Left ventricle myocardium superior (tissue), 1 donor: ENCODE data around the gene MATK. TPM values are rescaled to one million over a fixed set of nuclear protein-coding genes. Genes with fewer than 3 reads are reported as not detected.
A peak's percentile ranks its signal among the peaks of the same experiment; 100 is the strongest.
"Not testable (repeated sequence)": the region's sequence is repeated elsewhere in the genome, so short reads cannot be mapped to it uniquely, and the experiment has no call there.

Experiments used
- ATAC-seq: fragments of 200-7000 bp; cut with Tn5 transposase; one replicate; pipeline ENCODE4 v1.9.1; 2020; ENCODE audit warnings: mild to moderate bottlenecking, moderate library complexity
- DNase-seq: peaks from one replicate; pipeline ENCODE4 v3.0.0-alpha.2; 2020
- intact Hi-C: fragments of 100-400 bp; cut with micrococcal nuclease; formaldehyde crosslinking; loops from one replicate; pipeline ENCODE4 v1.11.0; 2022
- total RNA-seq: library from RNA; stranded (reverse); fragmentation: NEBNext Ultra II Directional; extraction: Animal tissue kit (Norgen Biotek cat#: 25700); gene quantifications from one replicate; pipeline ENCODE4 v1.2.1, GENCODE V29; 2021
- donor health status: DM: no; HTN: yes; CAD: no; lungs with severe emphysema.

Gene MATK
- total RNA-seq, 1 donor from 2014 or later: 0.62 TPM

DNA sequence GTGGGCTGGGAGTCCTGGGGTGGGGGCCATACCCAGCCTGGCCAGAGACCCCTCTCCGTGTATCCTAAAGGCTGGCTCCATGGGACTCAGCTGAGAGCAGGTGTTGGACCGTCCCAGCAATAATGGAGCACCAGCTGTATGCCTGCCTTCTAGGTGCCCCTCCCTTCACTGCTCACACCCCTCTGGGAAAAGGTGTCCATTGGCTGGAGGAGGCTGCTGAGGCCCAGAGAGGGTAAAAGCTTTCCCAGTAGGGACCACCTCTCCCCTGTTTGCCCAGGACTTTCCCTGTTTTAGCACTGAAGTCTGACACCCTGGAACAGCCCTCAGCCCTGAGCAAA is 10.8 kb downstream of the MATK start:
- intact Hi-C loops: no loop called here
- ATAC-seq (no peak), DNase-seq (no peak)

GRCh38 chr19:3774621-3775373 is 11.4 kb downstream of the MATK start:
- DNase-seq (no peak), ATAC-seq (no peak)
- intact Hi-C loops: no loop called here

GRCh38 chr19:3773814-3774515 is 12.2 kb downstream of the MATK start:
- intact Hi-C loops: no loop called here
- no peak for DNase-seq
- ATAC-seq: no peak

DNA sequence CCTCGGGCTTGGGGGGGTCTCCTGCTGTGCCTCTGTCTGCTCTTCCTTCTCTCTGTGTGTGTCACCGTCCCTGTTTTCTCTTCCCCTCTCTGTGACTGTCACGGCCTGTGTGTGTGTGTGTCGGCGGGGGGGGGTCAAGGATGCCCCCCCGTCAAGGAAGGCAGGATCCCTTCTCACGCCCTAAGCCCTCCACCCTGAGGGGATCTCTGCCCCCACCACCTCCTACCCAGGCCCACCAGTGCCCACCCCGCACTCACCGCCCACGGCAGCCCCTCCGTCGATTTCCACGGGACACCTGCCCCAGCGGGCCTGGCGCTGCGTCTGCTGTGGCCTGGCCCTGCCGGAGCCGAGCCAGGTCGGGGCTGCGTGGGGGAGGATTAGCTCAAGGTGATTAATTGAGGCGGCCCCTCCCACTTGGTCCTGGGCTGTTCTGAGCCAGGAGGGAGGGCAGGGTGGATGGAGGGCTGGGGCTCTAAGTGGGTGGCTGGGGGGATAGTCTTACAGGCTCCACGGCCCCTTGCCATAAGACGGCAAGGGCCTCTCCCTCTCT is 14.2 kb downstream of the MATK start, which contains the start of gene RAX2:
RAX2 (minus strand) TSS at position 323 of the 550 bp plus-strand sequence. CDS start 486 bp downstream, outside the sequence.
- DNase-seq (no peak), ATAC-seq (no peak)
- intact Hi-C loops: no loop called here

- DNase-seq (no peak), ATAC-seq (no peak)
Observed at GRCh38 chr19:3771000-3771905, 14.9 kb downstream of the MATK start.

DNA sequence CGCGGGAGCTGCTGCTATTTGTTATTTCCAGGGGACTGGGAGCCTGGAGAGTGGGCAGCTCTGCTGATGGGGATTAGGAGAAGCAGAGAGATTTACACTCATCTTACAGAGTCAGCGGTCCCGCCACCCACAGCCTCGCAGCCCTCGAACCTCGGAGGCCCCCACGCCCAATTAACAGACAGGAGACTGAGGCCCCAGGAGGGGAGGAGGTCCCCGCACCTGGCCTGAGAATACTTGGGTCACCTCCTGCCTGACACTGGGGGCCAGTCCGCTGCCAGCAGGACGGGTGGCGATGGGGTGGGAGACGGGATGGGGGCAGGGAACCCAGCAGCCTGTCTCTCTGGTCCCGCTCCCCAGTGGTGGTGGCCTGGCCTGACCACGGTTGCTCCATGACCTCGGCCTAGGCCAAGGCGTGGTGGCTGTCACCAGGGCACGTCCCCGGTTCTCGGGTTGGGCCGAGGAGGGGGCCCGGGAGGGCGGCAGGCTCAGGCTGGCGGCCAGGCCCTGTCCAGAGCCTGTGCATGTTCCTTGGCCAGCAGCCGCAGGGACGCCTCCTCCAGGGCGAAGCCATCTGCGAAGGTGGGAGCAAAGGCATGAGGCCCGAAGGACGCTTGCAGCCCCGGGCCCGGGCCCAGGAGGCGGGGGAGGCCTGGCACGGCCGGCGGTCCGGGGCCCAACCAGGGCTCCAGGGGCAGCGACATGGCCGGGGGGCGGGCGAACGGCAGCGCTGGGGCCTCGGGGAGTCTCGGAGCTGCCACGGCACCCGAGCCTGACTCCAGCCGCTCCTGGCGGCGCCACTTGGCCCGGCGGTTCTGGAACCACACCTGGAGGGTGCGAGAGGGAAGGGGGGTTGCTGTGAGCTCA is 15.8 kb downstream of the MATK start:
- intact Hi-C loops: no loop called here
- ATAC-seq: no peak
- no peak for DNase-seq

More at GRCh38 chr19:3771000-3771905, 14.9 kb downstream of the MATK start:
- intact Hi-C loops: no loop called here

- intact Hi-C loops: no loop called here
- no peak for DNase-seq
- ATAC-seq: no peak
Observed at GRCh38 chr19:3769494-3769893, 16.7 kb downstream of the MATK start.

- intact Hi-C loops: no loop called here
- DNase-seq (no peak), ATAC-seq (no peak)
Observed at GRCh38 chr19:3768748-3769099, 17.5 kb downstream of the MATK start.

GRCh38 chr19:3768015-3768747 is 18.0 kb downstream of the MATK start:
- DNase-seq (no peak), ATAC-seq (no peak)
- intact Hi-C loops: no loop called here

DNA sequence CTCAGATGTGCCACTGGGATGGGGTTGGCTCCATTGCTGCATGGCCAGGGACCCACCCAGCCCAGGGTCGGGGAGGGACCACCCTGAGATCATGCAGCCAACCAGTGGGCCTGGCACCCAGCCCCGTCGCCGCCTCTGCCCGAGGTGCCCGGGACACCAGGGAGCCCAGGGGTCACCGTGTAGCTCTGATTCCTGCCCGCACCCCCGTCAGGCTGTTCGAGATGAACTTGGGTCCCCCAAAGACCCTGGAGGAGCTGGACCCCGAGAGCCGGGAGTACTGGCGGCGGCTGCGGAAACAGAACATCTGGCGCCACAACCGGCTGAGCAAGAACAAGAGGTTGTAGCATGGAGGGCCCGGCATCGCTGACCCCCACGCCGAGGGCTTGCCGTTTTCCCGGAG is 19.1 kb downstream of the MATK start:
- DNase-seq (no peak), ATAC-seq (no peak)

DNA sequence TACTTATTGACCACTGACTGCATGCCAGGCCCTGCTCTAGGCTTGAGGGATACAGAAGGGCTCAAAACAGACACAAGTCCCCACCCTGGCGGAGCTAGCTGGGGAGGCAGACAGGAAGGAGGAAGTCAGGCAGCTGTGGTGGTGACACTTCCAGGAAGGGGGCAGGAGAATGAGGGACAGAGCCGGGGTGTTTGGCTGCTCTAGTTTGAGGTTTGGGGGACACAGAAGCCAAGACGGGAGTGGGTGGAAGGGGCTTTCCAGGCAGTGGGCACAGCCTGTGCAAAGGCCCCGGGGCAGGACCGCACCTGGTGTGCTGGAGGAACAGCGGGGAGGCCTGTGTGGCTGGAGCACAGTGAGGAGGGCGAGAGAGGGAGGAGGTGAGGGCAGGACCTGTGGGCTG is 19.7 kb downstream of the MATK start:
- ATAC-seq (no peak), DNase-seq (no peak)
- intact Hi-C loops: no loop called here

More for the DNA sequence above, 19.1 kb downstream of the MATK start:
- intact Hi-C loops: no loop called here

GRCh38 chr19:3765757-3766156 is 20.4 kb downstream of the MATK start:
- intact Hi-C loops, ATAC-seq, DNase-seq: not testable (repeated sequence)

DNA sequence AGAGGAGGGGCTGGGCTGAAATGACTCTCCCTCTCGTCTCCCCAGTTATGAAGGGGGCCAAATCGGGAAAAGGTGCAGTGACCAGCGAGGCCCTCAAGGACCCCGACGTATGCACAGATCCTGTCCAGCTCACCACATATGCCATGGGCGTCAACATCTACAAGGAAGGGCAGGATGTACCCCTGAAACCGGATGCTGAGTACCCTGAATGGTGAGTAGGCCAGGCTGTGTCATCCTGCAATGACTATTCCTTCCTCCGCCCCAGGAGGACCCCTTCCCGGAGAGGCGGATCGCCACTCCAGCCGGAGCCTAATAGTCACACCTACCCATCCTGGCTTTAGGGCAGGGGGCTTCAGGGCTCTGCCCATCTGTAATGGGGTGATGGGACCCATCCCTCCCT is 21.1 kb downstream of the MATK start:
- intact Hi-C loops: no loop called here
- ATAC-seq (no peak), DNase-seq (no peak)

DNA sequence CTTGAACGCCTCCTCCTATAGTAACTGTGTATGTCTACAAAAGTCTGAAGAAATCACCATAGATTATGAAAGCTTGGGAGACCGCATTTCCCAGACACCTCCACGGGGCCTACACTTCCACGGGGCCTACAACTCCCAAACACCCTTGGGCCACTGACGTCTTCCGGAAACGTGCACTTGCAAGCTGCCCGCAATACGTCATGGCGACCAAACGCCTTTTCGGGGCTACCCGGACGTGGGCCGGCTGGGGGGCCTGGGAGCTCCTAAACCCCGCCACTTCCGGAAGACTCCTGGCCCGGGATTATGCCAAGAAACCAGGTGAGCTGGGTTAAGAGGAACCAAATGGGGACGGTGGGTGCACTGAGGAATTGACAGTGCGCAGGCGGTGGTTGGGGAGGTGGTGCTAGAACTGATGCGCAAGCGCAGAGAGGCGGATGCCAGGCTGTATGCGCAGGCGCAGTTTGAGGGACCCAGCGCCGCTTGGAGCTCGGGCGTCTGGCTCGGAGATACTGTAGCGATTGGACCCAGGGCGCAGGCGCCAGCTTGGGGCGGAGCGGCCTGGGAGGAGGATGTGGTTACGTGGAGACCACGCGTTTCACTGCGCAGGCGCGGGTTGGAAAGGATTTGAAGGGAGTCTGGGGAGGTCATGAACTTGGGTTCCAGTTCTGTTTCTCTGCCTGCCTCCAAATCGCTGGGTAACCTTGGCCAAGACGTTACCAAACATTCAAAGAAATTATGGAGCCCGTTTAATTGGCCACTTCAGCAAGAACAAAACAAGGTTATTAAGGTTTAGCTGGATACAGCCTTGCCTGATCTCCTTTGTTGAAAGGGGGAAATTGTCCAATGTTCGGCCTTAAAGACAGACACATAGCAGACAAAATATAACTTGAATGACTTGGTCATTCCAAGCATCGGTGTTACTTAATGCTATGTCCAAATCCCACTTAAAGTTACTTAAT is 23.4 kb downstream of the MATK start, which contains the start of gene MRPL54:
MRPL54 (plus strand) TSS at position 182 of the 959 bp plus-strand sequence; CDS start at position 201, 19 bp downstream.
- ATAC-seq (peak; percentile 96), DNase-seq (peak; percentile 100)
- intact Hi-C loops: no loop called here

- ATAC-seq (no peak), DNase-seq (no peak)
- intact Hi-C loops: no loop called here
Observed at GRCh38 chr19:3762130-3762473, 24.1 kb downstream of the MATK start.

DNA sequence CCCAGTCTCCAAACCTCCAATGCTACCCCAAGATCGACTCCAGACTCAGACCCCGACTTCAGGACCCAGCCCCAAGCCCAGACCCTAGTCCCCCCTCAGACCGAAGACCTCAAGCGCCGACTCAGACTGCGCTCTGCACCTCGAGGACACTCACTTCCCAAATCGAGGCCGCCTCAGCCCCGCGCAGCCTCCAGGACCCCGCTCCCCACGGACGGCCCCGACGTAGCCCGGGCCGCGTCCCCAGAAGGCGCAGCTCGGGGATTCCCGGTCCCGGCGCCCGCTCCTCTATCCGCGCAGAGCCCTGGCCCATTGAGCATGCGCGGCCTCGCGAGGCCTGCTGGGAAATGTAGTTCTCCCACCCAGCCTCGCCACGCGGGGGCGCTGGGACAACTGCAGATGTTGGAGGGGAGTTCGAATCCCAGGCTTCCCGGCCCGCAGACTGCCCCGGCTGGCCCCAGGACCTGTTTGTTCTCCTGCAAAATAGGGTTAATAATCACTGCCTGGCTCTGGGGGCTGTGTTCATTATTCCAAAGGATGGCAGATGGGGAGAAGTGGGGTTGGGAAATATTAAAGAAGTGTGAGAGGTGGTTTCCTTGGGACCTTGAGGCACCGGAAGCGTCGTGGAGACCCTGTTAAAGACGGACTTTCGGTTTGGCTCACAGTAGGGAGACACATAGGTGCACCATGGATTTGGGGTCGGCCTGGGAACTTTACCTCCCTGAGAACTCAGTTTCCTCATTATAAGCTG is 24.6 kb downstream of the MATK start, which contains the start of gene APBA3:
APBA3 (minus strand) TSS at position 311 of the 748 bp plus-strand sequence. CDS start 1,428 bp downstream, outside the sequence.
- peak; percentile 97 for DNase-seq
- intact Hi-C loops: no loop called here
- peak; percentile 59 for ATAC-seq
